Measurements from ENCODE around the gene COL23A1. TPM values are rescaled to one million over a fixed set of nuclear protein-coding genes. Genes with fewer than 3 reads are reported as not detected.
A peak's percentile ranks its signal among the peaks of the same experiment; 100 is the strongest.
"Not testable (repeated sequence)": the region's sequence is repeated elsewhere in the genome, so short reads cannot be mapped to it uniquely, and the experiment has no call there.

The COL23A1 gene
- polyA plus RNA-seq, 2 of the 4 experiments (the other 2 are of a cell fraction): not detected

GRCh38 chr5:178231539-178232123 lies 358.6 kb downstream of the COL23A1 start:
- ATAC-seq (no peak; a peak in 1 of 6 replicates), DNase-seq (ENCODE audit: low read depth in 1 of 2, low spot score in 1 of 2) (no peak), FAIRE-seq (no peak)
- Histone ChIP-seq H3K27ac (peak overlapping the region; percentile 91 to 96), H3K4me2 (peak overlapping the region; percentile 99), H3K4me3 (peak overlapping the region; percentile 93), H3K9me3 (no peaks in the 10 kb centered on the region), H3K4me1 (peaks cover 18% of the 10 kb centered on the region)
- ChIA-PET CTCF (interaction anchor here (0.6 to 1.6 kb wide), 3 partner anchors 10 to 59 kb away, joined by 3 to 4 read pairs (median 3); no protein-coding TSS in a partner anchor), POLR2A (interaction anchor here (1.0 to 2.3 kb wide), 3 partner anchors 19 to 27 kb away, joined by 4 to 14 read pairs (median 5); partner anchors contain the start of gene HNRNPAB)
- no peak for TF ChIP-seq FOSL2 (IDR thresholded peaks at IDR 0.05)
- TF ChIP-seq FOSL2 (CRISPR knock-in tag; IDR thresholded peaks at IDR 0.05): no peak
- TF ChIP-seq JUN (IDR thresholded peaks at IDR 0.05): no peak
- peak; percentile 33; the same call in 1 of the 2 replicates for TF ChIP-seq E2F6 (IDR thresholded peaks at IDR 0.05; ENCODE audit: borderline replicate concordance, low read depth)
- no peak for TF ChIP-seq PBX3 (IDR thresholded peaks at IDR 0.05)
- WGBS (ENCODE audit: missing lambda C conversion rate): 28% methylated on average over 16 of the region's 21 CpGs

- ChIA-PET CTCF (interaction anchor here (1.2 to 1.3 kb wide), 2 partner anchors 10 to 14 kb away, joined by 3 read pairs; no protein-coding TSS in a partner anchor), POLR2A (interaction anchor here (1.0 to 2.3 kb wide), 2 partner anchors 20 to 27 kb away, joined by 5 to 14 read pairs; partner anchors contain the start of gene HNRNPAB)
- peak overlapping the region; percentile 91 to 96 for H3K27ac ChIP-seq
- H3K4me2 ChIP-seq: peak overlapping the region; percentile 99
- H3K4me3 ChIP-seq: peak overlapping the region; percentile 93
- H3K9me3 ChIP-seq: no peaks in the 10 kb centered on the region
- H3K4me1 ChIP-seq: peaks cover 18% of the 10 kb centered on the region
- FAIRE-seq (no peak), ATAC-seq (no peak), DNase-seq (ENCODE audit: low read depth in 1 of 2, low spot score in 1 of 2) (no peak)
- no peak for TF ChIP-seq MAZ (IDR thresholded peaks at IDR 0.05; ENCODE audit: borderline replicate concordance, low read depth, low read length)
- no peak for TF ChIP-seq JUN (IDR thresholded peaks at IDR 0.05)
- TF ChIP-seq HOXB13 (CRISPR knock-in tag; IDR thresholded peaks at IDR 0.05; ENCODE audit: low read depth): no peak
- no peak for TF ChIP-seq POLR2AphosphoS2 (conservative IDR thresholded peaks at IDR 0.05; ENCODE audit: low read length)
- no peak for TF ChIP-seq RNF2 (IDR thresholded peaks at IDR 0.05; ENCODE audit: borderline replicate concordance, low read depth)
- no peak for TF ChIP-seq NPAS2 (CRISPR knock-in tag; IDR thresholded peaks at IDR 0.05; ENCODE audit: borderline replicate concordance)
- WGBS (ENCODE audit: missing lambda C conversion rate): 74% methylated on average over 9 of the region's 9 CpGs
Observed at GRCh38 chr5:178230879-178231538, 359.2 kb downstream of the COL23A1 start.

- Histone ChIP-seq H3K4me3 (no peak overlapping the region), H3K4me2 (no peak overlapping the region), H3K9me3 (no peaks in the 10 kb centered on the region), H3K4me1 (peaks cover 18% of the 10 kb centered on the region), H3K27ac (no peak overlapping the region)
- ChIA-PET CTCF (interaction anchor here (1.2 kb wide), 1 partner anchor 15 kb away, joined by 3 read pairs; no protein-coding TSS in a partner anchor), POLR2A (no interaction called here)
- FAIRE-seq (no peak), DNase-seq (ENCODE audit: low read depth in 1 of 2, low spot score in 1 of 2) (no peak), ATAC-seq (no peak)
- no peak for TF ChIP-seq HES2 (IDR thresholded peaks at IDR 0.05)
- TF ChIP-seq USF2 (IDR thresholded peaks at IDR 0.05): no peak
- no peak for TF ChIP-seq FOXS1 (CRISPR knock-in tag; IDR thresholded peaks at IDR 0.05)
- TF ChIP-seq RARB (CRISPR knock-in tag; IDR thresholded peaks at IDR 0.05): no peak
- no peak for TF ChIP-seq CTCF (IDR thresholded peaks at IDR 0.05)
- no peak for TF ChIP-seq MAZ (IDR thresholded peaks at IDR 0.05; ENCODE audit: borderline replicate concordance, low read depth, low read length)
- TF ChIP-seq HEYL (CRISPR knock-in tag; IDR thresholded peaks at IDR 0.05): no peak
- no peak for TF ChIP-seq CEBPB (IDR thresholded peaks at IDR 0.05)
- TF ChIP-seq NR3C1 (IDR thresholded peaks at IDR 0.05): no peak
- TF ChIP-seq KDM5A (IDR thresholded peaks at IDR 0.05): no peak
- WGBS (ENCODE audit: missing lambda C conversion rate): 96% methylated on average over 7 of the region's 10 CpGs
Observed at GRCh38 chr5:178229861-178230260, 360.3 kb downstream of the COL23A1 start.

- CTCF ChIA-PET; DNase-seq (ENCODE audit: low read depth in 1 of 2, low spot score in 1 of 2); H3K9me3 ChIP-seq; ATAC-seq; H3K27ac ChIP-seq; FAIRE-seq; H3K4me3 ChIP-seq; H3K4me2 ChIP-seq: not testable (repeated sequence)
- POLR2A ChIA-PET: interaction anchor here (1.4 kb wide), 1 partner anchor 25 kb away, joined by 4 read pairs; the partner anchor contains the start of gene HNRNPAB
- WGBS (ENCODE audit: missing lambda C conversion rate): 88% methylated on average over 13 of the region's 13 CpGs
- H3K4me1 ChIP-seq: peaks cover 18% of the 10 kb centered on the region
Observed at GRCh38 chr5:178229111-178229510, 361.1 kb downstream of the COL23A1 start.

Data from A549 (cell line).